GM18519 (cell line): ENCODE data around the gene INPP4B.
A peak's percentile ranks its signal among the peaks of the same experiment; 100 is the strongest.

Experiments
- ATAC-seq: cut with Tn5 transposase; IDR thresholded peaks from one replicate; pipeline ENCODE4 v1.9.1; 2021; ENCODE audit warnings: mild to moderate bottlenecking, moderate library complexity; ENCODE audit not compliant: unreplicated experiment, low FRiP score

The INPP4B gene

GRCh38 chr4:142202404-142203332 is 643.4 kb downstream of the INPP4B start:
- peak; percentile 73 for ATAC-seq

DNA sequence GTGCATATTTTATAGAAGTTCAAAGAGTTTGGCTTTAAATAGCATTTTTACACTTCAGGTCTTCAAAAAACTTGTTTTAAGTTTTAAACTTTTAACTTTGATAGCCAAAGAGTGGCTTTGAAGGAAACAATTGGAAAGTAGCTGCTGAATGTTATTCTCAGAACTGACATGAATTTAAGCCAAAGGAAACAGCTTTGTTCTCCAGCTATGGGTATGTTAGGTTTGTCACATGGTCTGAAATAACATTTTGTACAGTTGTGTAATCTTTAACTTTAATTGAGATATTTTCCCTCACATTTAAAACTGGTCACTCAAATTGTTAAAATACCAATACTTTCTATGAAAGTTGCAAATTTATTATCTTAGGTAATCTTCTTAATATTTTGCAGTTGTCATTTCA is 645.1 kb downstream of the INPP4B start:
- ATAC-seq, result no peak

- ATAC-seq, result no peak
Measured at GRCh38 chr4:142194905-142195304, 651.2 kb downstream of the INPP4B start.

- no peak for ATAC-seq
Measured at GRCh38 chr4:142191901-142192300, 654.2 kb downstream of the INPP4B start.

DNA sequence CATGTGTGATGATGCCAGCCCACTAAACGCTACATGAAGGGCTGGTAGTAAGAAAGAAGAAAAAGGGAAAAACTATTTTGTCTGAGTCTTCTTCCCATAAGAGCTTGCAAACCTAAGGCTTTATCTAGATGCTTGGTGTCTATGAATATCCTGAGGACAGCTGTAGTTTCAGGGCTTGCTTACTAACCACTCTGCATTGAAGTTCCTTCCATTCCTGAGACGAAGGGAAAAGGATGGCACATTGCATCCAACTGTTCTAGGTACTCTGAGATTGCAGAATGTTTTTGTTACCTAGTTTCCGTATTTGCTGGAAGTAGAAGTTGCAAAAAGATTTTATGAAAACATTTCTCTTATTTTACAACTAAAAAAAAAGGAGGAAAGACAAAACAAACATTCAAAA is 665.1 kb downstream of the INPP4B start:
- no peak for ATAC-seq

DNA sequence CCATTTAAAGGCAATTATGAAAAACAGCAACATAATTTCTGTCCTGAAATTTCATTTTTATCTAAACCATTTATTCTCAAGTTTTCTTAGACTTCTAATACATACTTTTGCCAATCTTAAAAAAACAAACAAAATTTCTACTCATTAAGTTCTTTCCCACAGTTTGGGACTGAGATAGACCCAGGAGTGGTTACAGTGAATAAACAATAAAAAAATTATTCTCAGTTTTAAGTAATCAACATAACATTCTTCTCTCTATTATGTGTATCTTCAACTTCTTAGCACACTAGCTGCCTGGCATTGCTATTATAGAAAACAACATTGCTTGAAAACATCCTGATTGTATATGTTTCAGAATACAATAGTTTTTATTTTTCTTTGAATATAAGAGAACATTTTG is 676.9 kb downstream of the INPP4B start:
- no peak for ATAC-seq

- ATAC-seq, result no peak
Measured at GRCh38 chr4:142168181-142168580, 677.9 kb downstream of the INPP4B start.

DNA sequence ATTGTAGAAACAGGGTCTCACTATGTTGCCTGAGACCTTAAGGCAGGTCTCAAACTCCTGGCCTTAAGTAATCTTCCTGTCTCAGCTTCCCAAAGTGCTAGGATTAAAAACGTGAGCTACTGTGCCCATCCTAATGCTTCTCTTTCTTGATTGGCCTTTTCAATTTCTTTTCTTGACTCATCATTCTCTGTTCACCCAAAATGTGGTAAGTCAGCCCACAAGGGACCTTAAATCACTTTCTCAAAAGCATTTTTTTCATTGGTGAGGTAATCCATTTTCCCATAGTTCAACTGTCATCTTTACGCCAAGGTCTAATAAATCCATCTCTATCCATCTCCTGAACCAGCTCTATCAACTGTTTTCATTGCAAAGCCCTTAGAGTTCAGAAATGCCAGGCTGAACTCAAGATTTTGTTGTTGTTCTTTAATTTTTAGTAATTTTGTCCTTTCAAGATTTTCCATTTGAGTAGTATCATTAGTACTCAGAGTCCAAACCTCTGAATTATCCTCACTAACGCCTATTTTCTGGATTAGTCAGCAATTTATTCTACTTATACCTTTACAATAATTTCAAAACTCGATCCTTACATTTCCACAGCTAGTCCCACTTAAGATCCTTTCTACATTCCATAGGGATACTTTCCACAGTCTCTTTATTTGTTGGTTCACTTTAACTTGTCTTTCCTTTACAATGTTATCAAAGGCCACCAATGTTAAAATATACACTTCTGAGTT is 681.2 kb downstream of the INPP4B start:
- no peak for ATAC-seq

DNA sequence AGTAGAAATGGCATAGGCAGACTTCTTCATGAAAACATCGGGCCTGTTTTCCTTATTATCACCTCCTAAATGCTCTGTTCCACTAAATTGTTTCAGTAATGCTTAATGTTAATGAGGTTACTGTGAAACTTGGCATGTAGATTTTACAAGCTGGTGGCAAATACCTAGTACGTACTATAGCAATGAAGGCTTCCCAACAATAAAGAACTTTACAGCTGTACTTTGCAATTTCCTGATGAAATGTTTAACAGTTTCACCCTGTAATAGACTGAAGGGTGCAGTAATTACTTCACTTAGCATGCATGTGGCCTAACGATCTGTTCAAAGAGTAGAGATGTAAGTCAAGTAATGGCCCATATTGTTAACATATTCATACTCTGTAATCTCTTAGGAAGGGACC is 685.0 kb downstream of the INPP4B start:
- no peak for ATAC-seq

GRCh38 chr4:142160509-142160908 is 685.6 kb downstream of the INPP4B start:
- ATAC-seq, result no peak

DNA sequence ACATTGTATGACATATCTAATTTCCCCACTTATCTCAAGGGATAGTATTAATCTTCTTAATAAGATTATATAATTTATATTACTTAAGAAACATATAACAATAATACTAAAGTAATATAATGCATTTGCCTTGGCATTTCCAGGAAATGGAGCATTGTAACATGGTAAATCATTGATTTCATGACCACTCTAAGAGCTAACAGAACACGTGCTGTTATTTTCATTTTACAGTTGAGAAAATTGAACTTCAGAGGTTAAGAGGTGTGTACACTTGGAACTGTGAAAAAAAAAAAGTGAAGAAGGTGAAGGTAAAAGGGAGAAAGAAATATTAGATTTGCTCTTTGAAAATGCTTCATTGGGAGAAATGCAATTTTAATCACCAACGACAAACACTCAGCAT is 687.1 kb downstream of the INPP4B start:
- no peak for ATAC-seq

DNA sequence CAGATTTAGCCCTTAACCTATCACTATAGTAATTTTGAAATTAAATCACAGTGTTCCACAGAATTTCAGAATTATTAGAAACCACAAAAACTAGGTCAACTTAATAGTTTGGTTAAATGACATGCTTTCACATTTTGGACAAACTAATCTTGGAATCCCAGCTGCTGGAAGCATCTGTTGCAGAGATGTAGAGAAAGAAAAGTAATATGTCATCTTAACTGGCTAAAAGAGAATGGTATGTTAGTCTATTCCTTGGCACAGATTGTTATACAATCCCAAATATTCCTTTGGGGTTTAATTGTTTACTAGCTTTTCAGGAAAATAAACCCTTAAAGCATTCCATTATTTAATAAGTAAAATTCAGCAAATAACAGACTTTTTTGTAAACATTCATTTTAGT is 689.8 kb downstream of the INPP4B start:
- no peak for ATAC-seq

DNA sequence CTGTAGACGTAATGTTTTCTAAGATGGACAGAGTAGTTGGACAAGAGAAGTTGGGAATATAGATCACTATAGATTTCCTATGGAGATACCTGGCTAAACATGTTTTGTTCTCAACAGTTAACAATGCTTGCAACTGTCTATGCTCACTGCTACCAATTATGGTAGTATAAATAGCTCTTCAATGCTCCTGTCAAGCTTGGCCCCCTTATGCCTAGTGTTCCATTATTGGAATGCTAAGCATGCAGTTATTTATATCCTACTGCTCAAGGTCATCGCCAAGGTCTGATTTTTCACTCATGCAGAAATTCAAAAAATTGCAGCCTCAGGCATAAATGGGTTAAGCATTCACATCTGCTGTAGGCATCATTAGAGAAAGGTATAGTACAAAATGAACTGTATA is 690.8 kb downstream of the INPP4B start:
- ATAC-seq, result no peak

DNA sequence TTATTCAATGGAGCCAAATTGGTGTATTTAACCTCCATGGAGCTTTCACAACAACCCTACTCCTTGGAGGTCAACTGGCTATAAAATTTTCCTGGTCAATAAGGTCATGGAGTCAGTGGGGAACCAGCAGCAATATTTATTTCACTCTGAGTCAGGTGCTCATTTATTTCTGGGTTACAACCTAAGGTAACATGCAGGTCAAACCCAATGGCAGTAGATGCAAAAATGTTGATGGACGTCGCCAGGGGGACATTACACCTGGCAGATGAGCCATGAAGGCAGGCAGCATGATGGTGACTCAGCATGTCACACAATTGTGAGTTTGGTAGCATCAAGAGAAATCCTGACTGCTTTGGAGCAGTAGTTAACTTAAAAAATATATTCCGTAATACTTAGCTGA is 695.6 kb downstream of the INPP4B start:
- ATAC-seq, result no peak

GRCh38 chr4:142144813-142145212 is 701.3 kb downstream of the INPP4B start:
- ATAC-seq, result no peak

DNA sequence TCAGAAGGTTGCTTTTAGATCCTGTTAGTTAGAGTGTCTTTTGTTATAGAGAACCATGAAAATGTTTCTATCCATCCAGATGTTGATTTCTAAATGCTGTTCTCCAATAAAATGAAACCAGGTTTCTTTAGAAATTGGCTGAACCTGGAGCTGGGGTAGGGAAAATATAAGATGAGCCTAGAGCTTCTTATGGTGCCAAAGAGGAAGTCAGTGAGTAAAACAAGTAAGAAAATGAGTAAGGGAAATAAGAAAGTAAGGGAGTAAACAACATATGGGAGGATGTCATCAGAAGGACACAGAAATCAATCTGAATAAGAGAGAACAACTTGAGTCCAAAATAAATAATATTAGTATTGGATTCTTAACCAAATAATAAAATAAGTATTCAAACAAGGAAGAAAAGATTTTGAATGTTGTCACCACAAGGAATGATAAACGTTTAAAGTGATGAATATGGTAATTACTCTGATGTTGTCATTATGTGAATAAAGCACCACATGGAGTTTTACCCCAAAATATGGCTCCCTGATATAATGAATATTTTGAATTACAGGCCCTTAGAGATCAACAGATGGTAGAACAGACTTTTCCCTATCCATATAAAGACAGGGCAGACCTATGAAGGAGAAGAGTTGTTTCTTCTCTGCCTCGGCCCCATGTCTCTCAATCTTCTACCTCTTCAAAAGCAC is 703.6 kb downstream of the INPP4B start:
- ATAC-seq, result no peak

DNA sequence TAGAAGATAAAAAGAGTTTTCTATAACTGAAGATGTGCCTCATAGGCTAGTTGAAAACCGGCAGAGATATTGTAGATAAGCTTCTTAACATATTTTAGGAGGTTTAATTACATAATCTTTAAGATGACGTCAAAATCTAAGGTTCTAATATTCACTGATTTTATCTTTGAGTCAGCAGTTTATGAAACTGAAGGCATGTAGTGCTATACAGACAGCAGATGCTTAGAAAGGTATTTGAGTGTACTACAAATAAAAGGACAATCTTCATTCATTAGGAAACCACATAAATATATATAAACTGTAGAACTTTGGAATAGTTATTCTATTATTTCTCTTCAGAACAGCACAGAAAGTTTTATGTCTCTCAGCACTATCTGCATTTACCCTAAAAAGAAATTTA is 704.9 kb downstream of the INPP4B start:
- no peak for ATAC-seq

- ATAC-seq, result no peak
Measured at GRCh38 chr4:142130666-142131065, 715.4 kb downstream of the INPP4B start.

DNA sequence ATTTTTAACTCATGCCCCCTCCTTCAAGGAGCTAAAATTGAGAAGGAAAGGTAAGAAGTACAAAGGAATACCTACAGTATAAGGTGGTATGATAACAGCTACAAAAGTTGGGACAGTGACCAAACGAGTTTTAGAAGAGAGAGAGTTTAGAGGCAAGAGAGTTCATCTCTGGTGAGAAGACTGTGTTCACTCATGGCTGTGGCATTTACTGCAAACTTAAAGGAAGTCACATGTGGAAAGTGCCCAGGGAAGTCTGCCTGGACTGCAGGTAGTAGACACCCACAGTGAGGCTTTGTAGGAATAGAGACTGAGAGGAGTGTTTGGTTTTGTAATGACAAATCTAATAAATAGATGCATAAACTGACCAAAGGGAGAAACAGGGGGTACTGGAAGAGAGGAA is 716.2 kb downstream of the INPP4B start:
- no peak for ATAC-seq

DNA sequence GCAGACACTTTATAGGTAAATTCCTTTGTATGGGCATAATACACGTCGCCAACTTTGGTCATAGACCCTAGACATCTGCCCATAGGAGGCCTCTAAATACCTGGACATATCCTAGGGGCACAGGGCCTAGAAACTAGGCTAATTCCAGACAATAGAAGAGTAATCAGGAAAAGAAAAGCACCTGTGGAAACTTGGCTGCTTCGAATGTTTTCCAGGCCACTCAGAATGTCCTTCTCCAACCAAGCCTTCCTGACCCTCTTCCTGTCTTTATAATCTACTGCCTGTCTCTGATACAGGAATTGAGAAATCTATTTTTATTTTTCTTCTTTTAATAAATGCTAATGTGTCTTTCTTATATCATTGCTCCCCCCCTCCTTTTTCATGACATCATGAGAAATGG is 716.6 kb downstream of the INPP4B start:
- no peak for ATAC-seq

GRCh38 chr4:142128529-142128928 is 717.6 kb downstream of the INPP4B start:
- no peak for ATAC-seq
